WTC11 (cell line): ENCODE results near the gene IGFBP2. TPM values are rescaled to one million over a fixed set of nuclear protein-coding genes. Genes with fewer than 3 reads are reported as not detected.

Experiments
- ATAC-seq: fragments of 200-7000 bp; cut with Tn5 transposase; 2 replicates; pipeline ENCODE4 v1.10.0; 2021; ENCODE audit warnings: mild to moderate bottlenecking, moderate library complexity
- CTCF ChIA-PET: fragments of 300-600 bp; sonication (Branson Sonifier 250); formaldehyde crosslinking; loops from one replicate; lab custom pipeline; 2021; ENCODE audit warnings: antibody characterized with exemption; lab: Charles Lee
- POLR2A ChIA-PET: fragments of 350-600 bp; sonication (Branson Sonifier 250); formaldehyde crosslinking; loops from one replicate; lab custom pipeline; 2021; ENCODE audit warnings: antibody characterized with exemption; lab: Charles Lee
- DNase-seq: peaks from one replicate; pipeline ENCODE4 v3.0.0; 2021; ENCODE audit warnings: low spot score
- H3K27ac Mint-ChIP-seq: 2 replicates; pipeline ENCODE4 v1.8.0; 2021; ENCODE audit warnings: mixed read lengths
- H3K27me3 Mint-ChIP-seq: 2 replicates; pipeline ENCODE4 v1.8.0; 2021; ENCODE audit warnings: low read depth, mild to moderate bottlenecking, moderate library complexity, mixed read lengths
- H3K36me3 Mint-ChIP-seq: 2 replicates; pipeline ENCODE4 v1.8.0; 2021; ENCODE audit warnings: mixed read lengths
- H3K4me1 Mint-ChIP-seq: 2 replicates; pipeline ENCODE4 v1.8.0; 2022; ENCODE audit warnings: mixed read lengths
- H3K4me3 Mint-ChIP-seq: 2 replicates; pipeline ENCODE4 v1.8.0; 2021; ENCODE audit warnings: mild to moderate bottlenecking, moderate library complexity, mixed read lengths
- H3K9me3 Mint-ChIP-seq: 2 replicates; pipeline ENCODE4 v1.8.0; 2021; ENCODE audit warnings: mixed read lengths
- ATF1 ChIP-seq: sonication (generic); formaldehyde crosslinking; IDR thresholded peaks from 2 replicates; pipeline ENCODE4 v1.8.1; 2023; ENCODE audit warnings: mild to moderate bottlenecking, moderate library complexity, missing genetic modification reagents
- ATF3 ChIP-seq: sonication (generic); formaldehyde crosslinking; conservative IDR thresholded peaks from 2 replicates; pipeline ENCODE4 v1.8.1; 2022; ENCODE audit warnings: mild to moderate bottlenecking, missing genetic modification reagents
- ERG ChIP-seq: fragments of 250-450 bp; sonication (Bioruptor Pico); IDR thresholded peaks from 2 replicates; pipeline ENCODE4 v1.8.0; 2021; ENCODE audit warnings: mild to moderate bottlenecking
- GRHL2 ChIP-seq: fragments of 250-450 bp; sonication (Bioruptor Pico); IDR thresholded peaks from 2 replicates; pipeline ENCODE4 v1.8.0; 2022; ENCODE audit warnings: mild to moderate bottlenecking, moderate library complexity; ENCODE audit not compliant: insufficient replicate concordance, severe bottlenecking
- NFE2L1 ChIP-seq: sonication (generic); formaldehyde crosslinking; IDR thresholded peaks from 2 replicates; pipeline ENCODE4 v1.8.1; 2023; ENCODE audit warnings: missing genetic modification reagents
- NR1H2 ChIP-seq: sonication (generic); formaldehyde crosslinking; IDR thresholded peaks from 2 replicates; pipeline ENCODE4 v1.9.0; 2021; ENCODE audit warnings: mild to moderate bottlenecking, moderate library complexity, missing genetic modification reagents
- SMAD3 ChIP-seq: sonication (generic); formaldehyde crosslinking; IDR thresholded peaks from 2 replicates; pipeline ENCODE4 v1.8.0; 2022; ENCODE audit warnings: missing genetic modification reagents, mild to moderate bottlenecking, borderline replicate concordance
- SP1 ChIP-seq: sonication (generic); formaldehyde crosslinking; conservative IDR thresholded peaks from 2 replicates; pipeline ENCODE4 v1.8.1; 2022; ENCODE audit warnings: missing genetic modification reagents
- TEAD1 ChIP-seq: sonication (generic); formaldehyde crosslinking; IDR thresholded peaks from 2 replicates; pipeline ENCODE4 v1.8.0; 2022; ENCODE audit warnings: mild to moderate bottlenecking, missing genetic modification reagents
- TEAD4 ChIP-seq: sonication (generic); formaldehyde crosslinking; IDR thresholded peaks from 2 replicates; pipeline ENCODE4 v1.8.0; 2022; ENCODE audit warnings: mild to moderate bottlenecking, missing genetic modification reagents
- ZBTB21 ChIP-seq: sonication (generic); formaldehyde crosslinking; IDR thresholded peaks from 2 replicates; pipeline ENCODE4 v1.8.1; 2023; ENCODE audit warnings: mild to moderate bottlenecking, missing genetic modification reagents, borderline replicate concordance
- ZMAT4 ChIP-seq: fragments of 250-450 bp; sonication (Bioruptor Pico); IDR thresholded peaks from 2 replicates; pipeline ENCODE4 v1.9.0; 2021; ENCODE audit warnings: mild to moderate bottlenecking
- ZNF232 ChIP-seq: sonication (generic); formaldehyde crosslinking; IDR thresholded peaks from 2 replicates; pipeline ENCODE4 v1.8.0; 2022; ENCODE audit warnings: mild to moderate bottlenecking, missing genetic modification reagents
- ZNF425 ChIP-seq: fragments of 250-450 bp; sonication (Bioruptor Pico); conservative IDR thresholded peaks from 2 replicates; pipeline ENCODE4 v1.9.0; 2021; ENCODE audit warnings: mild to moderate bottlenecking
- ZNF532 ChIP-seq: fragments of 250-450 bp; sonication (Bioruptor Pico); IDR thresholded peaks from 2 replicates; pipeline ENCODE4 v1.9.0; 2021; ENCODE audit warnings: mild to moderate bottlenecking, borderline replicate concordance
- ZSCAN18 ChIP-seq: fragments of 250-450 bp; sonication (Bioruptor Pico); IDR thresholded peaks from 2 replicates; pipeline ENCODE4 v2.1.2; 2022; ENCODE audit warnings: mild to moderate bottlenecking, moderate library complexity
- total RNA-seq: library from RNA; stranded (reverse); gene quantifications from 3 replicates; pipeline ENCODE4 v1.2.3, GENCODE V29; 2021

IGFBP2 gene
- total RNA-seq, 1 experiment from 2014 or later = 514 TPM

- TF ChIP-seq ZSCAN18 (CRISPR knock-in tag) = no peak
- TF ChIP-seq SP1 = peak; percentile 65; the same call in 1 of the 2 replicates
- no peak for TF ChIP-seq ZNF425 (CRISPR knock-in tag)
- TF ChIP-seq NR1H2 (CRISPR knock-in tag) = no peak
- TF ChIP-seq ZNF532 (CRISPR knock-in tag) = no peak
- no peak for TF ChIP-seq ERG (CRISPR knock-in tag)
- TF ChIP-seq NFE2L1 (CRISPR knock-in tag) = no peak
- TF ChIP-seq GRHL2 (CRISPR knock-in tag) = no peak
Observed at GRCh38 chr2:216606551-216607276, 26.5 kb upstream of the IGFBP2 start (continued).

- ATAC-seq (peak; percentile 29), DNase-seq (no peak)
- H3K9me3 Mint-ChIP-seq = peaks cover 15% of the 10 kb centered on the region; the same call in 1 of the 2 replicates
- H3K27ac Mint-ChIP-seq = peak overlapping the region; percentile 96
- CTCF ChIA-PET = interaction anchor here (1.0 kb wide), 1 partner anchor 88 kb away, joined by 5 read pairs; the partner anchor contains the start of gene IGFBP5
- TF ChIP-seq SMAD3 (CRISPR knock-in tag) = 0 out of 2 replicates have a peak, but pooled peaks have one; percentile 3
- 0 out of 2 replicates have a peak, but pooled peaks have one; percentile 8 for TF ChIP-seq ZBTB21 (CRISPR knock-in tag)
- no peak for TF ChIP-seq TEAD1 (CRISPR knock-in tag)
- 0 out of 2 replicates have a peak, but pooled peaks have one; percentile 19 for TF ChIP-seq ZNF232
- POLR2A ChIA-PET = no interaction called here
- no peaks in the 10 kb centered on the region for H3K36me3 Mint-ChIP-seq
- peaks cover 53% of the 10 kb centered on the region for H3K4me1 Mint-ChIP-seq
- H3K4me3 Mint-ChIP-seq = peak overlapping the region; percentile 51
- H3K27me3 Mint-ChIP-seq = peaks cover 10% of the 10 kb centered on the region
Observed at GRCh38 chr2:216607277-216607560, 26.0 kb upstream of the IGFBP2 start.

- H3K36me3 Mint-ChIP-seq = no peaks in the 10 kb centered on the region
- no peak overlapping the region for H3K4me3 Mint-ChIP-seq
- ChIA-PET POLR2A (no interaction called here), CTCF (no interaction called here)
- peaks cover 10% of the 10 kb centered on the region for H3K27me3 Mint-ChIP-seq
- peaks cover 18% of the 10 kb centered on the region; the same call in 1 of the 2 replicates for H3K9me3 Mint-ChIP-seq
- ATAC-seq (no peak), DNase-seq (no peak)
- H3K27ac Mint-ChIP-seq = no peak overlapping the region
- TF ChIP-seq ATF3 (no peak), TEAD4 (CRISPR knock-in tag) (no peak), ZMAT4 (no peak), ATF1 (CRISPR knock-in tag) (no peak)
- H3K4me1 Mint-ChIP-seq = peaks cover 43% of the 10 kb centered on the region
Observed at GRCh38 chr2:216608525-216608924, 24.7 kb upstream of the IGFBP2 start.
